ENCODE measurements around the gene FIBCD1.

The FIBCD1 gene

DNA sequence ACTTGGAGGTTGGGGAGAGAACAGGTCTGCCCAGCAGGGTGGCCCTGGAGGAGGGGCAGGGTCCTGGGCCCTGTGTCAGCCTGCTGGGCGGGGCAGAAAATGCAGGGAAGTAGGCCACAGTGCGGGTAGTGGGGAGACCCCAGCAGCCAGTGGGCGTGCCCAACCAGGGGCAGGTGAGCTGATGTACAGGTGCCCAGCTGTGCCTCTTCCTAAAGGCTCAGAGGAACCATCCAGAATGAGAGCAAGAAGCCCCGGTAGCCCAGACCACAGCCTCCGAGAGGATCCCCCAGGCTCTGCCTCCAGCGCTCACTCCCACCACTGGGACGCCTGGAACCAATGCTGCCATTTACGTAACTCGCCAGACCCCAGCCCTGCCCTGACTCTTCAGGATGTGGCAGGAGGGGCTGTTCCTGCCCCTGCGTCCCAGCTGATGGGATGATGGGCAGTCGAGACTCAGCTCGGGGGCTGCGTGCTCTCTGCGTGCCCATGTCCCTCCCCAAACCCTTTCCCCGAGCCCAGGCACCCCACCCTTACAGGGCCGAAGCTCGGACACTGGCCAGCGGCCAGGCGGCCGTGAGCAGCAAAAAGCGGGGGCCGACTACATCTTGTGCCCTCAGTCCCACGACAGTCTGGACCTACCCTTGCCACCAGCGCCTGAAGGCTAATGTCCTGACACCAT, 24.5 kb downstream of the FIBCD1 start:
- no peak overlapping the region for H3K4me2 ChIP-seq (ENCODE audit: low read length)
- H3K9ac ChIP-seq (ENCODE audit: low read length): no peak overlapping the region
- TF ChIP-seq, protein P1, sequence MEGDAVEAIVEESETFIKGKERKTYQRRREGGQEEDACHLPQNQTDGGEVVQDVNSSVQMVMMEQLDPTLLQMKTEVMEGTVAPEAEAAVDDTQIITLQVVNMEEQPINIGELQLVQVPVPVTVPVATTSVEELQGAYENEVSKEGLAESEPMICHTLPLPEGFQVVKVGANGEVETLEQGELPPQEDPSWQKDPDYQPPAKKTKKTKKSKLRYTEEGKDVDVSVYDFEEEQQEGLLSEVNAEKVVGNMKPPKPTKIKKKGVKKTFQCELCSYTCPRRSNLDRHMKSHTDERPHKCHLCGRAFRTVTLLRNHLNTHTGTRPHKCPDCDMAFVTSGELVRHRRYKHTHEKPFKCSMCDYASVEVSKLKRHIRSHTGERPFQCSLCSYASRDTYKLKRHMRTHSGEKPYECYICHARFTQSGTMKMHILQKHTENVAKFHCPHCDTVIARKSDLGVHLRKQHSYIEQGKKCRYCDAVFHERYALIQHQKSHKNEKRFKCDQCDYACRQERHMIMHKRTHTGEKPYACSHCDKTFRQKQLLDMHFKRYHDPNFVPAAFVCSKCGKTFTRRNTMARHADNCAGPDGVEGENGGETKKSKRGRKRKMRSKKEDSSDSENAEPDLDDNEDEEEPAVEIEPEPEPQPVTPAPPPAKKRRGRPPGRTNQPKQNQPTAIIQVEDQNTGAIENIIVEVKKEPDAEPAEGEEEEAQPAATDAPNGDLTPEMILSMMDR (IDR thresholded peaks at IDR 0.05; ENCODE audit: low read length): no peak
- no peak for TF ChIP-seq EZH2 (IDR thresholded peaks at IDR 0.05; ENCODE audit: borderline replicate concordance, low read length)
- no peaks in the 10 kb centered on the region for H3K9me2 ChIP-seq (ENCODE audit: low read depth, low read length)
- no peaks in the 10 kb centered on the region for H4K20me1 ChIP-seq (ENCODE audit: insufficient read depth, low read length)
- H3K36me3 ChIP-seq (ENCODE audit: insufficient read depth, low read length): no peaks in the 10 kb centered on the region
- no peak overlapping the region for H3K4me3 ChIP-seq (ENCODE audit: low read depth, low read length, poor library complexity, severe bottlenecking)
- H3K27me3 ChIP-seq (ENCODE audit: insufficient read depth, low read length): peaks cover 4% of the 10 kb centered on the region; the same call in 1 of the 2 replicates
- no peak overlapping the region for H2AFZ ChIP-seq (ENCODE audit: low read length)
- no peaks in the 10 kb centered on the region for H3K4me1 ChIP-seq (ENCODE audit: insufficient read depth, low read length, severe bottlenecking)
- no peaks in the 10 kb centered on the region for H3K79me2 ChIP-seq (ENCODE audit: insufficient read depth, low read length)
- no peak overlapping the region for H3K27ac ChIP-seq (ENCODE audit: low read depth, low read length, poor library complexity, severe bottlenecking)
- H3F3A ChIP-seq (ENCODE audit: insufficient read depth, low read length): no peaks in the 10 kb centered on the region
- no peaks in the 10 kb centered on the region for H3K9me3 ChIP-seq (ENCODE audit: low read length)

DNA sequence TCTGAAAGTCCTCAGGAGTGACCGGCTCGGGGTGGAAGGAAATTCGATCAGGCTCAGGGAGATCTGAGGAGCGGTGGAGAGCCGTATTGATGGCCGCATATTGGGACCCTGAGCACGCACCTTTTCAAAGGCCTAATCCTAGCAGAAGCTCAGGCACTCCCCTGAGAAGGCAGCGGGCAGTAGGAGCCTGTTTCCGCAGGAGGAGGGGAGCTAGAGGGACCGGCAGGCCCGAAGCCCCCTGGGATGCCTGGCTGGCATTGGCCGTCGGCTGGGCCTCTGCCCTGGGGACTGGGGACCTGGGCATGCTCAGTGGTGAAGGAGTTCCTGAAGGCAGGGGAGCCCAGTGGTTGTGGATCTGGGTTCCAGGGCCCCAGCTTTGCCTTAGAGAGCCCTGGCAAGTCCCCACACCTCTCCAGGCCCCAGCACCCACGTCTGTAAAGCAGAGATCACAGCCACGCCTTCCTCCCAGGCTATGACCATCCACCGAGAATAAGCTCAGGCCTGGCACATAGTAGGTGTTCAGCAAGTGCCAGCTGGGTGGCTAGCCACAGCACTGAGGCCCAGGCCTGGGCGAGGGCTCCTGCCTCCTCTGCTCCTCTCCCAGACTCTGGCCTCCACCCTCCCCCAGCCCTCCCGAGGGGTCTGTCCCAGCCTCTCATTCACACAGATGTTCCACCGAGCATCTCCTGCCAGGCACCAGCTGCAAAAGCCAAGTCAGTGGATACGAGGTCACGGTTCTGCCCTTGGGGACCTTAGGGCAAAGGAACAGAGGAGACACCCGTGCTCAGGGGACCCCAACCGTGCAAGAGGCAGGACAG, 25.2 kb downstream of the FIBCD1 start:
- no peak overlapping the region for H3K9ac ChIP-seq (ENCODE audit: low read length)
- H3K79me2 ChIP-seq (ENCODE audit: insufficient read depth, low read length): no peaks in the 10 kb centered on the region
- peaks cover 4% of the 10 kb centered on the region; the same call in 1 of the 2 replicates for H3K27me3 ChIP-seq (ENCODE audit: insufficient read depth, low read length)
- H4K20me1 ChIP-seq (ENCODE audit: insufficient read depth, low read length): no peaks in the 10 kb centered on the region
- H3K36me3 ChIP-seq (ENCODE audit: insufficient read depth, low read length): no peaks in the 10 kb centered on the region
- no peaks in the 10 kb centered on the region for H3K9me2 ChIP-seq (ENCODE audit: low read depth, low read length)
- H3F3A ChIP-seq (ENCODE audit: insufficient read depth, low read length): no peaks in the 10 kb centered on the region
- no peaks in the 10 kb centered on the region for H3K9me3 ChIP-seq (ENCODE audit: low read length)
- no peak overlapping the region for H3K27ac ChIP-seq (ENCODE audit: low read depth, low read length, poor library complexity, severe bottlenecking)
- H2AFZ ChIP-seq (ENCODE audit: low read length): no peak overlapping the region
- no peaks in the 10 kb centered on the region for H3K4me1 ChIP-seq (ENCODE audit: insufficient read depth, low read length, severe bottlenecking)
- no peak overlapping the region for H3K4me2 ChIP-seq (ENCODE audit: low read length)
- TF ChIP-seq, protein P1 (IDR thresholded peaks at IDR 0.05; ENCODE audit: low read length): no peak
- TF ChIP-seq EZH2 (IDR thresholded peaks at IDR 0.05; ENCODE audit: borderline replicate concordance, low read length): no peak
- no peak overlapping the region for H3K4me3 ChIP-seq (ENCODE audit: low read depth, low read length, poor library complexity, severe bottlenecking)

DNA sequence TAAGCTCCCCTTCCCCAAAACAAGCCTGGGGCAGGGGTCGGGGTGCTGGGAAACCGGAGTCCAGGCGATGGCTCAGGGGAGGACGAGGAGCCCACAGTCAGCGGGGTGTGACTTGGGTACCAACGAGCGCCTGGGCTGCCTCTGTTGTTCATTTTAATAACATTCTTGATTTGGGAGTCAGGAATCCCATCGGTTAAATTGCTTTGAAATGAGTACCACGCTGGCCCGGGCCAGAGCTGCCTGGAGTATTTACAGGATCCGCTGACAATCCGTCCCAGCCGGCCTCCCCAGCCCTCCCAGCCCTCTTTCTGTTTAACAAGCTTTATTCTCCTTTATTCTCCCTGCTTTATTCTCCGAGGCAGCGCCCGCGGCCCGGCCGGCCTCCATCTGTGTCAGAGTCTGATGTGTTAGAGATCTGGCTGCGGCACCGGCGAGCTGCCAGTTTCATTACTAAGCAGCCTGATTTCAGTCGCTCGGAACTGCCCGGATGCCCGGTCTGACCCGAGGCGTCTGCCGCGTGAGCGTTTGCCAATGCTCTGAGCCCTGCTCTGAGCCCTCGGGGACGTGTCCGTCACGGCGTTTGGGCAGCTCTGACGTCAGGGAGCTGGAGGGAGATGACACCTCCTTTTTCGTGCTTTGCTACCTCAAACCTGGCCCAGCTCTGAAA, 26.0 kb downstream of the FIBCD1 start:
- Histone ChIP-seq H2AFZ (ENCODE audit: low read length) (no peak overlapping the region), H3K9me3 (ENCODE audit: low read length) (no peaks in the 10 kb centered on the region), H3K4me3 (ENCODE audit: low read depth, low read length, poor library complexity, severe bottlenecking) (no peak overlapping the region), H3K4me1 (ENCODE audit: insufficient read depth, low read length, severe bottlenecking) (no peaks in the 10 kb centered on the region), H3K4me2 (ENCODE audit: low read length) (no peak overlapping the region), H3F3A (ENCODE audit: insufficient read depth, low read length) (no peaks in the 10 kb centered on the region), H3K9me2 (ENCODE audit: low read depth, low read length) (no peaks in the 10 kb centered on the region), H3K27me3 (ENCODE audit: insufficient read depth, low read length) (peaks cover 4% of the 10 kb centered on the region; the same call in 1 of the 2 replicates), H3K79me2 (ENCODE audit: insufficient read depth, low read length) (no peaks in the 10 kb centered on the region), H3K27ac (ENCODE audit: low read depth, low read length, poor library complexity, severe bottlenecking) (no peak overlapping the region), H3K9ac (ENCODE audit: low read length) (no peak overlapping the region), H4K20me1 (ENCODE audit: insufficient read depth, low read length) (no peaks in the 10 kb centered on the region), H3K36me3 (ENCODE audit: insufficient read depth, low read length) (no peaks in the 10 kb centered on the region)
- no peak for TF ChIP-seq EZH2 (IDR thresholded peaks at IDR 0.05; ENCODE audit: borderline replicate concordance, low read length)
- TF ChIP-seq, protein P1 (IDR thresholded peaks at IDR 0.05; ENCODE audit: low read length): no peak
